NCI-H1930 (cell line): ENCODE results near the gene ABLIM3.

ENCODE experiments used
- DNase-seq, 2 experiments: peaks; one replicate each; lab custom pipeline; 2025; lab: John Stamatoyannopoulos, UW

Gene ABLIM3

GRCh38 chr5:149141224-149141956, at the start of gene ABLIM3:
ABLIM3 (plus strand) TSS chr5:149141493; CDS start chr5:149142096, 603 bp downstream.
- peak; percentile 4 to 16 for DNase-seq

GRCh38 chr5:149093625-149094024, 47.7 kb upstream of the ABLIM3 start:
- DNase-seq, result no peak

- DNase-seq, result no peak
These were observed 46.3 kb upstream of the ABLIM3 start for GRCh38 chr5:149094996-149095395.

GRCh38 chr5:149099920-149100319, 41.4 kb upstream of the ABLIM3 start:
- DNase-seq, result no peak

GRCh38 chr5:149100331-149100730, 41.0 kb upstream of the ABLIM3 start:
- DNase-seq, result no peak

- no peak for DNase-seq
These were observed 32.5 kb upstream of the ABLIM3 start for GRCh38 chr5:149108651-149109280.

- DNase-seq, result no peak
These were observed 30.9 kb upstream of the ABLIM3 start for GRCh38 chr5:149110406-149110805.

- no peak for DNase-seq
These were observed 27.6 kb upstream of the ABLIM3 start for GRCh38 chr5:149113669-149114068.

GRCh38 chr5:149114403-149115312, 26.6 kb upstream of the ABLIM3 start:
- DNase-seq, result peak in 1 of 2 experiments; percentile 27

- DNase-seq, result no peak
These were observed 23.3 kb upstream of the ABLIM3 start for GRCh38 chr5:149117970-149118369.

GRCh38 chr5:149118463-149118862, 22.8 kb upstream of the ABLIM3 start:
- no peak for DNase-seq

GRCh38 chr5:149121145-149121544, 20.1 kb upstream of the ABLIM3 start:
- no peak for DNase-seq

- no peak for DNase-seq
These were observed 18.1 kb upstream of the ABLIM3 start for GRCh38 chr5:149123211-149123610.

GRCh38 chr5:149125386-149125891, 15.9 kb upstream of the ABLIM3 start:
- no peak for DNase-seq

GRCh38 chr5:149126906-149127305, 14.4 kb upstream of the ABLIM3 start:
- DNase-seq, result no peak

GRCh38 chr5:149127394-149127955, 13.8 kb upstream of the ABLIM3 start:
- DNase-seq, result no peak

- DNase-seq, result peak in 1 of 2 experiments; percentile 9
These were observed 13.0 kb upstream of the ABLIM3 start for GRCh38 chr5:149128023-149128875.

- DNase-seq, result no peak
These were observed 12.1 kb upstream of the ABLIM3 start for GRCh38 chr5:149129181-149129580.

- DNase-seq, result no peak
These were observed 11.0 kb upstream of the ABLIM3 start for GRCh38 chr5:149130121-149130914.

GRCh38 chr5:149132474-149132873, 8.8 kb upstream of the ABLIM3 start:
- no peak for DNase-seq
